K562 (cell line): ENCODE results near the gene CTRB2.

ENCODE experiments used
- ESRRA ChIP-seq: fragments of 450-650 bp; IDR thresholded peaks from 2 replicates; pipeline ENCODE4 v1.6.1; 2014; ENCODE audit warnings: low read depth, mild to moderate bottlenecking, moderate library complexity, borderline replicate concordance
- NBN ChIP-seq: fragments of 450-650 bp; IDR thresholded peaks from 2 replicates; pipeline ENCODE4 v1.6.1; 2016; ENCODE audit warnings: low read depth, mild to moderate bottlenecking
- NFIC ChIP-seq: fragments of 450-650 bp; IDR thresholded peaks from 2 replicates; pipeline ENCODE4 v1.6.1; 2017; ENCODE audit warnings: mild to moderate bottlenecking, inconsistent platforms
- RAD21 ChIP-seq, 2 experiments: fragments of 250-450 bp in 1 of 2; fragments of 450-650 bp in 1 of 2; sonication (Bioruptor Pico) in 1 of 2; formaldehyde crosslinking in 1 of 2; IDR thresholded peaks in 1 of 2; conservative IDR thresholded peaks in 1 of 2; 2 replicates each; pipeline versions ENCODE4 v1.4.0 to v1.8.0; 2020 to 2022; ENCODE audit warnings: mild to moderate bottlenecking in 2 of 2, moderate library complexity in 1 of 2
- ZNF324 ChIP-seq: fragments of 250-450 bp; sonication (Bioruptor Pico); IDR thresholded peaks from 2 replicates; pipeline ENCODE4 v1.4.0; 2020; ENCODE audit warnings: mild to moderate bottlenecking

DNA sequence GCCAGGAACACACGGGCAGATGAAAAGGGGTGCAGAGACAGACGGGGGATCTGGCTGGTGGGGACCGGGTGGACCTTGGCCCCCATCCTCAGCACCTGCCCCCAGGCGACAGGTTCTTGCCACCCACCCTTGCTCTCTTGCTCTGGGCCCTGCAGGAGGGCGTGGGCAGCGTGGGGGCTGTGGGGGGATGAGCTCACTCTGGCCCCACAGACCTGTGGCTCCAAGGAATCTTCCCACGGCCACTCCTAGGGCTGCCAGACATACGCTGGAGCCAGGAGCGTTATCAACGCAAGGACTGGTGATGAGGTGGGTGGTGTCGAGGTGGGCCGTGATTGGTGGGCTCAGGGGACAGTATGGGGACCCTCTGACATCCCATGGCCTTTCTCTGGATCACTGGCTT lies 18.1 kb upstream of the CTRB2 start:
- TF ChIP-seq NBN: no peak
- no peak for TF ChIP-seq ESRRA
- no peak for TF ChIP-seq NFIC
- no peak for TF ChIP-seq RAD21 (CRISPR knock-in tag; conservative IDR thresholded peaks at IDR 0.05 in 1 of 2, IDR thresholded peaks at IDR 0.05 in 1 of 2)
- no peak for TF ChIP-seq ZNF324
